GM18951 (cell line): Measurements from ENCODE around the gene AHSP.
"Not testable (repeated sequence)": the region's sequence is repeated elsewhere in the genome, so short reads cannot be mapped to it uniquely, and the experiment has no call there.

Source experiments
- POLR2A ChIP-seq: IDR thresholded peaks from 4 replicates; pipeline ENCODE4 v1.6.1; 2011; ENCODE audit warnings: mild to moderate bottlenecking; ENCODE audit not compliant: insufficient read length, insufficient read depth; ENCODE audit errors: extremely low read depth
- in situ Hi-C: fragments of 300-500 bp; cut with MboI; formaldehyde crosslinking; loops from one replicate; pipeline ENCODE4 v1.12.0; 2022; ENCODE audit warnings: low sequenced_read_pairs, mixed read lengths, inconsistent platforms; ENCODE audit not compliant: unreplicated experiment

Gene AHSP, protein sequence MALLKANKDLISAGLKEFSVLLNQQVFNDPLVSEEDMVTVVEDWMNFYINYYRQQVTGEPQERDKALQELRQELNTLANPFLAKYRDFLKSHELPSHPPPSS

DNA sequence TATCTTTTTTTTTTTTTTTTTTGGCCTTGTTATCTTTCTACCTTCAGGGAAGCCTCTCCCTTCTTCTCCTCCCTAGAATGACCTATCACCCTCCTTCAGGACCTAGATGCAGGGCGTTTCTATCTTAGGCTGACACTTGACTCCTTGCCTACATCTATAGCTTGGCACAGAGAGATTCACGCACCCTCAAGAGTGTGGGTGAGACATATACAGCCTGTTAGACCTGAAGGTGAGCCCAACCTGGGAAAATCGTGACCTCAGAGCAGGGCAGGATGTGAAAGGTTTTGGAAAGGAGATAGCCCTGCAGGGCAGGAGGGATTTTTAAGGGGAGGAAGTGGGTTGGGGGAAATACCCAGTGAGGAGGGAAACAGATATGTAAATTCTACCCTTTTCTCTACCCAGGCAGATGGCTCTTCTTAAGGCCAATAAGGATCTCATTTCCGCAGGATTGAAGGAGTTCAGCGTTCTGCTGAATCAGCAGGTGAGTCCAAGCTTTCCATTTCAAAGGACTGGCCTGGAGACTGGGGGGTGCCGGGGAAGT is at the start of gene AHSP:
TSS of gene AHSP (plus strand) at position 167 of the 541 bp plus-strand sequence. CDS start at position 407, 240 bp downstream.
- in situ Hi-C loops = no loop called here
- no peak for TF ChIP-seq POLR2A

DNA sequence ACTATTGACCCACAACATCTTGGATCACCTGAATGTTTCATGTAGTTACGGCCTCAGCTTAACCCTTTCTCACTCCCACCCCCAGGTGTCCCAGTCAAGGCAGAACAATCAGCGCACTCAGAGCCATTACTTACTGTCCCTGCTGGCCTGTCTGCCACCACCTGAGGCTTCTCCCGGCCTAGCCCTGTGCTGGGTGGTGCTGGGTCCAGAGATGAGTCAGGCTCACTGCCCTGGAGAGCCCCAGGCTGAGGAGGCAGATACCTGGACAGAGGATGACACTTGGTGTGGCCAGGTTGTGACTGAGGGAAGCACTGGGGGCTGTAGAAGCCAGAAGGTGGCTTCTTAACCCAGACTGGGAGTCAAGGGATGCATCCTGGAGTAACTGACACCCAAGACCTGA is 48.7 kb upstream of the AHSP start:
- TF ChIP-seq POLR2A = no peak
- in situ Hi-C loops = no loop called here

DNA sequence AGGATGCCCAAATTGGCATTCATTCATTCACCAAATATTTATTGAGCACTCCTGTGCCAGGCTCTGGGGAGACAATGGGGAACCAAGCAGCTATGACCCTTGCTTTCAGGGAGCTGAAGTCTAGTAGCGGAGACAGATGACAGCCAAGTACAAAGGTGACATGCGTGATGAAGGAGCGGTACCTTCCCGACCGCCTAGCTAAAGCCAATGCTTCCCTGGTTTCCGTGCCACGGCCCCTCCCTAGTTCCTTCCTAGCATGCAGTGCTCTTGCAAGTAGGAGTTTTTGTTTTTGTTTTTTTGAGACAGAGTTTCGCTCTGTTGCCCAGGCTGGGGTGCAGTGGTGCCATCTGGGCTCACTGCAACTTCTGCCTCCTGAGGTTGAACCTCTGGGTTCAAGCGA is 47.9 kb upstream of the AHSP start:
- in situ Hi-C loops = no loop called here
- no peak for TF ChIP-seq POLR2A

DNA sequence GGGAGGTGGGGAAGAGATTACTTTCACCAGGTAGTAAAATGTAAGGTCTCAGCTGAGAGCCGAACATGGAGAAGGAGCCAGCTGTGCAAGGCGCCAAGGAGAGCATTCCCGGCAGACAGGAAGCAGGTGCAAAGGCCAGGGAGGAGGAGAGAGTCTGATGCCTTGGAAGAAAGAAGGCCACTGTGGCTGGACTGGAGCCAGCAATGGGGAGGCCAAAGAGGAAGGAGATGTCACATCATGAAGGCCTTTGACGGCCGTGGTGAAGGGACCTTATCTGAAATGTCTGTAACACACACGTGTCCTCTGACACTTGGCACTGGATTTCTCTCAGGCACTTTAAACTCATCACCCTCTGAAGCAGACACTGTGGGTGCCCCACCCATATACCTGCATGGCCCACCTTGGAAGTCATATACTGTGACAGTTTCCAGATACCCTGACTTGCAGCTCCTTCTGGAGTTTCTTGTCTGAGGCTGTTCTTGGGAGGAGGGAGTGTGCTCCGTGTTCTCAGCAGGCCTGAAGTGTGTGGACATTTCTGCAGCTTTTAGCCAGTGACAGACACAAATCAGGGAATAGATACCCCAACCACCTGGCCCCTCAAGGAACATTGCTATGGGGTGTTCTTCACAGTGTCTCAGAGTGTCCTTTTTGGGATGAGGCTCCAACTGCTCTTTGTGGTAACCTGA is 46.7 kb upstream of the AHSP start:
- in situ Hi-C loops = no loop called here
- no peak for TF ChIP-seq POLR2A

DNA sequence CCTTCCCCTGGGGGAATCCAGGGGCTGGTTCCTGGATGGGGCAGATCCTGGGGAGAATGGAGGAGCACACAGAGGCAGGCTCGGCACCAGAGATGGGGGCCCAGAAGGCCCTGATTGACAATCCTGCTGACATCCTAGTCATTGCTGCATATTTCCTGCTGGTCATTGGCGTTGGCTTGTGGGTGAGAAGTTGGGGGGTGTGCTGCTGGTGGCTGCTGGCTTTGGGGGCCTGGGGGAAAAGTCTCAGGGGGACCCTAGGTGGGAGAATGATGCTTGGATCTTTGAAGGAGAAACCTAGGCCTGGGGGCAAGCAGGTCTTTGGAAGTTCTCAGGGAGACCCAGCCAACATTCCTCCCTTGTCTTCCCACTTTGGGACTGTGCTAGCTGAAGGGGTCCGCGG is 44.6 kb upstream of the AHSP start, which contains the start of gene SLC5A2:
TSS of gene SLC5A2 (plus strand) at position 43 of the 400 bp plus-strand sequence. CDS start at position 57, 14 bp downstream.
- in situ Hi-C loops = no loop called here
- TF ChIP-seq POLR2A = no peak

DNA sequence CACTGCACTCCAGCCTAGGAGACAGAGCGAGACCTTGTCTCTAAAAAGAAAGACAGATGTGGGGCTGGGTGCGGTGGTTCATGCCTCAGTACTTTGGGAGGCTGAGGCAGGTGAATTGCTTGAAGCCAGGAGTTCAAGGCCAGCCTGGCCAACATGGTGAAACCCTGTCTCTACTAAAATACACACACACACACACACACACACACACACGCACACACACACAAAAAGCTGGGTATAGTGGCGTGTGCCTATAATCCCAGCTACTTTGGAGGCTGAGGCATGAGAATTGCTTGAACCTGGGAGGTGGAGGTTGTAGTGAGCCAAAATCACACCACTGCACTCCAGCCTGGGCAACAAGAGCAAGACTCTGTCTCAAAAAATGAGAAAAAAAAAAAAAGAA is 43.7 kb upstream of the AHSP start:
- in situ Hi-C loops = not testable (repeated sequence)

DNA sequence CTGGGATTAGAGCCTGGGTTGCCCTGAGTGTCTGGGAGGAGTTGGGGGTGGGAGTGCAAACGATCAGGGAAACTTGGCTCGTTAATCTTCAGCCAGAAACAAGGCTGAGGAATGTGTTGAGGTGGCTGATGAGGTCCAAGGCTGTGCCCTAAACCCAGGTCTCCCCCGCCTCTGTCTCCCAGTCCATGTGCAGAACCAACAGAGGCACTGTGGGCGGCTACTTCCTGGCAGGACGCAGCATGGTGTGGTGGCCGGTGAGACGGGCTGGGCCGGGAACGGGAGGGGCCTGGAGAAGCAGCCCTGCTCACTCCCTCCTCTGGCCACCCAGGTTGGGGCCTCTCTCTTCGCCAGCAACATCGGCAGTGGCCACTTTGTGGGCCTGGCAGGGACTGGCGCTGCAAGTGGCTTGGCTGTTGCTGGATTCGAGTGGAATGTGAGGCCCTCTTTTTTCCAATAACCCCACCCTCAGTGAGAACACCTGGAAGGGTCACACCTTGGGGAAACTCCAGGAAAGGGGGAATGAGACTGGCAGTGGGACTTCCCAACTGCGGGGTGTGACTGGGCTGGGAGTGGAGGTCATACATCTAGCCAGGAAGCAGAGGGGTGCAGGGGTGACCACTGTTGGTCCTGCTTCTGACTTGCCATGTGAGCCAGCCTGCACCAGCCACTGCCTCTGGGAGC is 43.1 kb upstream of the AHSP start:
- TF ChIP-seq POLR2A = no peak
- in situ Hi-C loops = no loop called here

DNA sequence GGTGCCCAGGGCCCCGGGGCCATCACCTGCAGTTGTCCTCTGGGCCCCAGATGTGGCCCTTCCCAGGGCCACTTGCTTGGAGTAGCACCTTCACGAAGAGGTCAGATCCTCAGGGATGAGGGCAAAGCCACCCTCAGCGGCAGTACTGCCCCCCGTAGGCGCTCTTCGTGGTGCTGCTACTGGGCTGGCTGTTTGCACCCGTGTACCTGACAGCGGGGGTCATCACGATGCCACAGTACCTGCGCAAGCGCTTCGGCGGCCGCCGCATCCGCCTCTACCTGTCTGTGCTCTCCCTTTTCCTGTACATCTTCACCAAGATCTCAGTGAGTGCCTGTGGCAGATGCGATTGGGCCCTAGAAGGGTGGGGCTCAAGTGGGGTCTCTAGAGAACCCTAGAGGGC is 42.1 kb upstream of the AHSP start:
- in situ Hi-C loops = no loop called here
- TF ChIP-seq POLR2A = no peak

DNA sequence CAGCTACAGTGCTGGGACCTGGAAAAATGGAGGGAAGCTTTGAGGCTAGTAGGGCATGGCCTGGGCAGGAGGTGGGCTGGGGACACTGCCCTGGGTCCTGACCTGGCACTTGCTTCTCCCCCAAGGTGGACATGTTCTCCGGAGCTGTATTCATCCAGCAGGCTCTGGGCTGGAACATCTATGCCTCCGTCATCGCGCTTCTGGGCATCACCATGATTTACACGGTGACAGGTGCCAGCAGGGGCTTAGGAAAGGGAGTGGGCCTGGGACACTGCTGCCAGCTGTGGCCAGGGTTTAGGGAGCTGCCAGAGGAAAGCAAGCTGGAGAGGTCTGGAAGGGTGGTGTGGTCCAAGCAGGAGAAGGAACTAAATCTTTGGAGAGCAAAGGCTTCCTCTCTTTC is 41.7 kb upstream of the AHSP start:
- in situ Hi-C loops = no loop called here
- TF ChIP-seq POLR2A = no peak

DNA sequence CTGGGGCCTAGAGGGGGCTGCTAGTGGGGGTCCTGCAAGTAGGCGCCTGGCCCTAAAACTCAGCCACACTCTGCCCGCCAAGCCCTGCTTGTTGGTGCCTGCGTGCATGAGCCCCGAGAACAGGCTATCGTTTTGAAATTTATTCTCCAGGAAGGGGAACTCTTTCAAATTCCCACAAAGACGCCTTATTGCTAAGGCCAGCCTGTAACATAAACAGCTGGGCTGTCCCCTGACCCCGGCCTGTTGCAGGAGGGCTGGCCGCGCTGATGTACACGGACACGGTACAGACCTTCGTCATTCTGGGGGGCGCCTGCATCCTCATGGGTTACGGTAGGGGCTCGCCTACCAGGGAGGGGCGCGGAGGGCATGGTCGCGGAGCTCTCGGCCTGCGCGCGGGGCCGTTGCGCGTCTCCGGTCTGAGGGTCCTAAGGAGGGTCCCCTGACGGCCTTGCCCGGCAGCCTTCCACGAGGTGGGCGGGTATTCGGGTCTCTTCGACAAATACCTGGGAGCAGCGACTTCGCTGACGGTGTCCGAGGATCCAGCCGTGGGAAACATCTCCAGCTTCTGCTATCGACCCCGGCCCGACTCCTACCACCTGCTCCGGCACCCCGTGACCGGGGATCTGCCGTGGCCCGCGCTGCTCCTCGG is 40.5 kb upstream of the AHSP start:
- in situ Hi-C loops = no loop called here
- TF ChIP-seq POLR2A = no peak

DNA sequence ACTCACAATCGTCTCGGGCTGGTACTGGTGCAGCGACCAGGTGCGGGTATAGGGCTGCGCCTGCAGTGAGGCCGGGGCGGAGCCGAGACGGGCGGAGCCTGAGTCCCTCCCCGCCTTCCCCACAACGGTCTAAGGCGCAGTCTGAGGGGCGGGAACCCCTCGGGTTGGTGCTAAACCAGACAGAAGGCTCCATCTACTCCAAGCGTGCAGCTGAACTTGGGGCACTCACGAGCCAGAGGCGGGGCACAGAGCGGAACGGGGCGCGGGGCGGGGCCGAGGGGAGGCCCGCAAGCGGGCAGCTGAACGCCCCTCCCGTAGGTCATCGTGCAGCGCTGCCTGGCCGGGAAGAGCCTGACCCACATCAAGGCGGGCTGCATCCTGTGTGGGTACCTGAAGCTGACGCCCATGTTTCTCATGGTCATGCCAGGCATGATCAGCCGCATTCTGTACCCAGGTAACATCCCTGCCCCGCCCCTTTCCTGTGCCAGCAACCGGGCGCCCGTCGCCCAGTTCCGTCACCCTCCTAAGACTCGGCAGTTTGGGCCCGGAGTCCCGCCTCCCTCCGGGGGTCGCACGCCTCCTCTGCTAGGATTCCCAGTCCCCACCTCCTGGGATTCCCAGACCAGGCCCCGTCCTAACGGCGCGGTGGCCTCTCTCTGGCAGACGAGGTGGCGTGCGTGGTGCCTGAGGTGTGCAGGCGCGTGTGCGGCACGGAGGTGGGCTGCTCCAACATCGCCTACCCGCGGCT is 39.8 kb upstream of the AHSP start:
- in situ Hi-C loops = no loop called here
- peak; percentile 19 for TF ChIP-seq POLR2A

DNA sequence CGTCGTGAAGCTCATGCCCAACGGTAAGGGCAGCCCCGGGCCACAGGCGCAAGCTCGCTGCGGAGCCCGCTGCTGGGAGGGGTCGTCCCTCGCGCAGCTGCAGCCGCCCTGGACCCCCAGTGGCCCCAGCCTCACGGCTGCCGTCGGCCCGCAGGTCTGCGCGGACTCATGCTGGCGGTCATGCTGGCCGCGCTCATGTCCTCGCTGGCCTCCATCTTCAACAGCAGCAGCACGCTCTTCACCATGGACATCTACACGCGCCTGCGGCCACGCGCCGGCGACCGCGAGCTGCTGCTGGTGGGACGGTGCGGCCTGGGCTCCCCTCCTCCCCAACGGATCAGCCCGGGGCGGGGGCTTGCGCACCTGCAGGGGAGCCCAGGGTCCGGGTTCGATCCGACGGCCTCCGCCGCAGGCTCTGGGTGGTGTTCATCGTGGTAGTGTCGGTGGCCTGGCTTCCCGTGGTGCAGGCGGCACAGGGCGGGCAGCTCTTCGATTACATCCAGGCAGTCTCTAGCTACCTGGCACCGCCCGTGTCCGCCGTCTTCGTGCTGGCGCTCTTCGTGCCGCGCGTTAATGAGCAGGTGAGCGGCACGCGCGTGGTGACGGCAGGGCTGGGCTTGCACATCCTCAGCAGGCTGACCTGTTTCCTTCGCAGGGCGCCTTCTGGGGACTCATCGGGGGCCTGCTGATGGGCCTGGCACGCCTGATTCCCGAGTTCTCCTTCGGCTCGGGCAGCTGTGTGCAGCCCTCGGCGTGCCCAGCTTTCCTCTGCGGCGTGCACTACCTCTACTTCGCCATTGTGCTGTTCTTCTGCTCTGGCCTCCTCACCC is 39.0 kb upstream of the AHSP start:
- no peak for TF ChIP-seq POLR2A
- in situ Hi-C loops = no loop called here

DNA sequence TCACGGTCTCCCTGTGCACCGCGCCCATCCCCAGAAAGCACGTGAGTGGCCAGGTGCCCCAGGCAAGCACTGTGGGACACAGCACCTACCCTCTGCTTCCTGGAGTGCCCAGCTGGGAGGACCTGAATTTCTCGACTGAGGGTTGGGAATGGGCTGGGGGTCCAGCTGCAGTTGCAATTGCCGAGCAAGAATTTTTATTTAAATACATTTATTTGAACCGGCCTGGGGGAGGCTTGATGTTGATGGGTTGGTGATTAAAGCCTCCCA is 38.5 kb upstream of the AHSP start:
- in situ Hi-C loops = no loop called here

More for the DNA sequence above, 38.5 kb upstream of the AHSP start:
- no peak for TF ChIP-seq POLR2A
